ENCODE measurements around the gene SSRP1.

GRCh38 chr11:57307666-57308270, 27.9 kb downstream of the SSRP1 start:
- no peak for TF ChIP-seq CTCF (IDR thresholded peaks at IDR 0.05)
- no peak for TF ChIP-seq REST (IDR thresholded peaks at IDR 0.05; ENCODE audit: insufficient read depth in 1 of 2, low read depth in 2 of 2, low read length in 1 of 2)
- TF ChIP-seq SIN3A (IDR thresholded peaks at IDR 0.05; ENCODE audit: borderline replicate concordance, insufficient read depth, low read depth, low read length) = no peak
